Putamen (tissue), 1 donor: ENCODE measurements around the gene EXOC4.
"Not testable (repeated sequence)": the region's sequence is repeated elsewhere in the genome, so short reads cannot be mapped to it uniquely, and the experiment has no call there.

ENCODE experiments used
- DNase-seq: peaks from one replicate; pipeline ENCODE4 v3.0.0-alpha.2; 2016; ENCODE audit warnings: low spot score

Gene EXOC4

GRCh38 chr7:133871757-133872156 lies 618.9 kb downstream of the EXOC4 start:
- no peak for DNase-seq

- DNase-seq = no peak
Observed at GRCh38 chr7:133873187-133873586, 620.3 kb downstream of the EXOC4 start.

GRCh38 chr7:133873631-133874030 lies 620.8 kb downstream of the EXOC4 start:
- DNase-seq = no peak

GRCh38 chr7:133883591-133883990 lies 630.7 kb downstream of the EXOC4 start:
- peak; percentile 63 for DNase-seq

- no peak for DNase-seq
Observed at GRCh38 chr7:133885213-133885612, 632.3 kb downstream of the EXOC4 start.

GRCh38 chr7:133886086-133886485 lies 633.2 kb downstream of the EXOC4 start:
- no peak for DNase-seq

- no peak for DNase-seq
Observed at GRCh38 chr7:133886797-133887196, 633.9 kb downstream of the EXOC4 start.

GRCh38 chr7:133887459-133887858 lies 634.6 kb downstream of the EXOC4 start:
- DNase-seq = no peak

- no peak for DNase-seq
Observed at GRCh38 chr7:133888061-133888930, 635.4 kb downstream of the EXOC4 start.

- no peak for DNase-seq
Observed at GRCh38 chr7:133904776-133905175, 651.9 kb downstream of the EXOC4 start.

- DNase-seq = not testable (repeated sequence)
Observed at GRCh38 chr7:133906553-133906952, 653.7 kb downstream of the EXOC4 start.

- DNase-seq = no peak
Observed at GRCh38 chr7:133910761-133911160, 657.9 kb downstream of the EXOC4 start.

GRCh38 chr7:133911724-133912123 lies 658.8 kb downstream of the EXOC4 start:
- DNase-seq = no peak

GRCh38 chr7:133912916-133913697 lies 660.2 kb downstream of the EXOC4 start:
- DNase-seq = no peak

GRCh38 chr7:133916621-133917020 lies 663.7 kb downstream of the EXOC4 start:
- no peak for DNase-seq

- DNase-seq = no peak
Observed at GRCh38 chr7:133919810-133920209, 666.9 kb downstream of the EXOC4 start.

- DNase-seq = no peak
Observed at GRCh38 chr7:133921635-133922182, 668.8 kb downstream of the EXOC4 start.

GRCh38 chr7:133923974-133924373 lies 671.1 kb downstream of the EXOC4 start:
- DNase-seq = no peak

GRCh38 chr7:133931053-133931452 lies 678.2 kb downstream of the EXOC4 start:
- DNase-seq = no peak

GRCh38 chr7:133932591-133932990 lies 679.7 kb downstream of the EXOC4 start:
- DNase-seq = no peak

- peak; percentile 30 for DNase-seq
Observed at GRCh38 chr7:133934262-133934976, 681.5 kb downstream of the EXOC4 start.

GRCh38 chr7:133934977-133935330 lies 682.1 kb downstream of the EXOC4 start:
- DNase-seq = no peak
